Measurements from ENCODE around the gene CHST2. TPM values are rescaled to one million over a fixed set of nuclear protein-coding genes. Genes with fewer than 3 reads are reported as not detected.
A peak's percentile ranks its signal among the peaks of the same experiment; 100 is the strongest.

The CHST2 gene
- total RNA-seq, 4 donors from 2014 or later, result 0.75 to 8.8 (median 3.0) TPM

DNA sequence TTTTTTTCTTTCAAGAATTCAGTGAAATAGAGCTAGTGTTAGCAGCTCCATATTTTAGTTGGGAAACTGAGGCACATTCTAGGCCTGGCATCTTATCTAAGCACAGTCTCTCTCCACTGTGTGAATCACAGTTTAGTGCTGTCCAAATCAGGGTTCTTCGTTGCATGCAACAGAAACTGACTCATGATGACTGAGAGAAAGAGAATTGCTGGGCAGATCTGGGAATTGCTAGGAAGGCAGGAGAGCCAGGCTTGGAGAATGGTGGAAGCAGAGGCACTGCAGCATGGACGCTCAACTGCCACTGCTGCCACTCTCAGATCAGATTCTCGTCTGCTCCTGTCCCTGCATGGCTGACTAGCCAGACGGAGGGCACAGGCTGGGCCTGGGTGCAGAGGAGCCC lies 40.7 kb upstream of the CHST2 start:
- intact Hi-C loops (cut with DNase I; ENCODE audit: low total_unique reads), result no loop called here
- DNase-seq, result no peak
- Histone ChIP-seq H3K4me3 (no peak overlapping the region), H3K36me3 (no peaks in the 10 kb centered on the region), H3K9me3 (no peaks in the 10 kb centered on the region), H3K27ac (no peak overlapping the region), H3K4me1 (no peaks in the 10 kb centered on the region), H3K27me3 (no peaks in the 10 kb centered on the region)
- in situ Hi-C loops (cut with MboI; ENCODE audit: low pct_ligation_motif_present in 1 of 4, low pct_unique_long_range_greater_than_20kb in 1 of 4, low sequenced_read_pairs in 3 of 4), result no loop called here
- TF ChIP-seq EP300 (IDR thresholded peaks at IDR 0.05; ENCODE audit: low read depth), result no peak
- no peak for TF ChIP-seq POLR2A (IDR thresholded peaks at IDR 0.05)
- no peak for TF ChIP-seq CTCF (IDR thresholded peaks at IDR 0.05)
- no peak for TF ChIP-seq POLR2AphosphoS5 (IDR thresholded peaks at IDR 0.05)
- 81 to 96% methylated on average over 2 to 4 of the region's 4 CpGs for WGBS, 2 donors (ENCODE audit: low coverage in 1 of 2)

GRCh38 chr3:143080196-143080595 lies 39.4 kb upstream of the CHST2 start:
- in situ Hi-C loops (cut with MboI; ENCODE audit: low pct_ligation_motif_present in 1 of 4, low pct_unique_long_range_greater_than_20kb in 1 of 4, low sequenced_read_pairs in 3 of 4) (no loop called here), intact Hi-C loops (cut with DNase I; ENCODE audit: low total_unique reads) (no loop called here)
- WGBS, 2 donors (ENCODE audit: low coverage in 1 of 2), result 83 to 84% methylated on average over 3 to 5 of the region's 5 CpGs

GRCh38 chr3:143081365-143081764 lies 38.2 kb upstream of the CHST2 start:
- intact Hi-C loops (cut with DNase I; ENCODE audit: low total_unique reads), result no loop called here
- H3K27me3 ChIP-seq, result no peaks in the 10 kb centered on the region
- no peaks in the 10 kb centered on the region for H3K36me3 ChIP-seq
- TF ChIP-seq POLR2AphosphoS5 (IDR thresholded peaks at IDR 0.05) (no peak), EP300 (IDR thresholded peaks at IDR 0.05; ENCODE audit: low read depth) (no peak), CTCF (IDR thresholded peaks at IDR 0.05) (no peak), POLR2A (IDR thresholded peaks at IDR 0.05) (no peak)
- H3K4me3 ChIP-seq, result no peak overlapping the region
- WGBS, 2 donors (ENCODE audit: low coverage in 1 of 2), result 83 to 88% methylated on average over 1 of the region's 1 CpG
- in situ Hi-C loops (cut with MboI; ENCODE audit: low pct_ligation_motif_present in 1 of 4, low pct_unique_long_range_greater_than_20kb in 1 of 4, low sequenced_read_pairs in 3 of 4), result no loop called here
- H3K9me3 ChIP-seq, result no peaks in the 10 kb centered on the region
- no peak overlapping the region for H3K27ac ChIP-seq
- no peak for DNase-seq
- H3K4me1 ChIP-seq, result no peaks in the 10 kb centered on the region

More at GRCh38 chr3:143080196-143080595, 39.4 kb upstream of the CHST2 start:
- no peak overlapping the region for H3K4me3 ChIP-seq
- H3K27me3 ChIP-seq, result no peaks in the 10 kb centered on the region
- no peaks in the 10 kb centered on the region for H3K36me3 ChIP-seq
- no peak for DNase-seq
- H3K4me1 ChIP-seq, result no peaks in the 10 kb centered on the region
- H3K9me3 ChIP-seq, result no peaks in the 10 kb centered on the region
- no peak for TF ChIP-seq EP300 (IDR thresholded peaks at IDR 0.05; ENCODE audit: low read depth)
- no peak for TF ChIP-seq CTCF (IDR thresholded peaks at IDR 0.05)
- no peak for TF ChIP-seq POLR2AphosphoS5 (IDR thresholded peaks at IDR 0.05)
- no peak for TF ChIP-seq POLR2A (IDR thresholded peaks at IDR 0.05)
- no peak overlapping the region for H3K27ac ChIP-seq

DNA sequence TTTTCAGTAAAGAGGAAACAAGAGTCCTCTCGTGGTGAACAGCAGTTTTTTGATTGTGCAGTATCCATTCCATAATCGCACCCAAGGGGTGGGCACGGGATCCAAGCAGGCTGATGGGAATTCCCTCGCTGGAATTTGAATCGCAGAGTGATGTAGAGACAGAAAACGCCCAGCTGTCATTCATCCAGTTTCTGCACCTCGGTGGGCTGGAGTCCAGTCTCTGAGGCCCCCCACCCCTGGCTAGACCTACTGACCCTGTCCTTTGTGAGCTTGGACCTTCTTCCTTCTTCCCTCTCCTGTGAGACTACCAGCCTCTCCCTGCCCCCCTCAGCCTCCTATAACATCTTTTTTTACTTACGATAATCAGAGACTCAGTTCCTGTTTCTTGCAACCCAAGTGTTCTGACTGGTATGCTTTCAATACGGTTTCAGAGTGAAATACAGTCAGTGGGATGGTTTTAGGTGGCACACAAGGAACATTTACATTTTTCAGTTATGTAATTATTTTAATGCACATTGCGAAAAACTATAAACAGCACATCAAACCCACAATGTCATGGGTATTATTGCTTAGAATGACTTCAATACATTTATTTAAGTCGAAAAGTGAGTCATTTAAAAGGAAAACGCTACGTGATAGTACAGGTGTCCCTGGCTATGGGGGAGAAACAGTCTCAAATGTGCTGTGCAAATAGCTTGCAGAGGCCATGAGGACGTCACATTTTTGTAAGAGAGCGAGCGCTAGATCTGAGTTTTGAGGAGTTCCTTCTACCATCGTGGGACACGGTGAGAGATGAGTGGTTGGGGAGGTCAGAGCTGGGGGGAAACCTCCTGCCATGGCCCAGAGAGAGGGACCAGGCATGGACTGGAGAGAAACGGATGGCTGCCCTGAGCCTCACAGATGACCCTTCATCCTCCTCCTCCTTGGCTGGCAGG lies 37.5 kb upstream of the CHST2 start:
- H3K36me3 ChIP-seq, result no peaks in the 10 kb centered on the region
- no peaks in the 10 kb centered on the region for H3K27me3 ChIP-seq
- 47 to 81% methylated on average over 4 to 19 of the region's 19 CpGs for WGBS, 2 donors (ENCODE audit: low coverage in 1 of 2)
- DNase-seq, result peak; percentile 24
- TF ChIP-seq CTCF (IDR thresholded peaks at IDR 0.05) (no peak), POLR2A (IDR thresholded peaks at IDR 0.05) (no peak)
- peak overlapping the region in 1 of 4 donors; percentile 41 for H3K27ac ChIP-seq
- H3K4me1 ChIP-seq, result no peaks in the 10 kb centered on the region
- H3K9me3 ChIP-seq, result no peaks in the 10 kb centered on the region
- no peak overlapping the region for H3K4me3 ChIP-seq
- in situ Hi-C loops (cut with MboI; ENCODE audit: low pct_ligation_motif_present in 1 of 4, low pct_unique_long_range_greater_than_20kb in 1 of 4, low sequenced_read_pairs in 3 of 4), result no loop called here
- intact Hi-C loops (cut with DNase I; ENCODE audit: low total_unique reads), result no loop called here
